Measurements from ENCODE around the gene BDKRB1. TPM values are rescaled to one million over a fixed set of nuclear protein-coding genes. Genes with fewer than 3 reads are reported as not detected.

BDKRB1 gene
- total RNA-seq, 2 experiments from 2014 or later = not detected

DNA sequence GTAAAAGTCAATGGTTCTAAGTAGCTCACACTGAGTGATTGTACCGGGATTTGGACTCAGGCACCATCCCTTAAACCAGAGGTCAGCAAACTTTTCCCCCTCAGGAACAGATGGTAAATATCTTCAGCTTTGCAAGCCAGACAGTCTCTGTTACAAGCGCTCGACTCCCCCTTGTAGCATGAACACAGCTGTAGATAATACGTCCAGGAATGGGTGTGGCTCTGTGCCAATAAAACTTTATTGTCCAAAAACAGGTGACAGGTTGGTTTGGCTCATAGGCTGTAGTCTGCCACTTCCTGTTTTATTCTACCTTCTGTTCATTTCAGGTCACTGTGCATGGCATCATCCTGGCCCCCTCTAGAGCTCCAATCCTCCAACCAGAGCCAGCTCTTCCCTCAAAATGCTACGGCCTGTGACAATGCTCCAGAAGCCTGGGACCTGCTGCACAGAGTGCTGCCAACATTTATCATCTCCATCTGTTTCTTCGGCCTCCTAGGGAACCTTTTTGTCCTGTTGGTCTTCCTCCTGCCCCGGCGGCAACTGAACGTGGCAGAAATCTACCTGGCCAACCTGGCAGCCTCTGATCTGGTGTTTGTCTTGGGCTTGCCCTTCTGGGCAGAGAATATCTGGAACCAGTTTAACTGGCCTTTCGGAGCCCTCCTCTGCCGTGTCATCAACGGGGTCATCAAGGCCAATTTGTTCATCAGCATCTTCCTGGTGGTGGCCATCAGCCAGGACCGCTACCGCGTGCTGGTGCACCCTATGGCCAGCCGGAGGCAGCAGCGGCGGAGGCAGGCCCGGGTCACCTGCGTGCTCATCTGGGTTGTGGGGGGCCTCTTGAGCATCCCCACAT, 7.6 kb downstream of the BDKRB1 start:
- Mint-ChIP-seq H3K9me3 (no peaks in the 10 kb centered on the region), H3K4me3 (no peak overlapping the region), H3K27me3 (peaks cover 16% of the 10 kb centered on the region), H3K36me3 (no peaks in the 10 kb centered on the region), H3K4me1 (no peaks in the 10 kb centered on the region), H3K27ac (no peak overlapping the region)
- no peak for DNase-seq

GRCh38 chr14:96264200-96264553, 8.2 kb downstream of the BDKRB1 start:
- no peak for DNase-seq
- H3K27ac Mint-ChIP-seq = no peak overlapping the region
- H3K9me3 Mint-ChIP-seq = no peaks in the 10 kb centered on the region
- no peaks in the 10 kb centered on the region for H3K36me3 Mint-ChIP-seq
- H3K4me1 Mint-ChIP-seq = no peaks in the 10 kb centered on the region
- H3K27me3 Mint-ChIP-seq = peaks cover 16% of the 10 kb centered on the region
- no peak overlapping the region for H3K4me3 Mint-ChIP-seq

DNA sequence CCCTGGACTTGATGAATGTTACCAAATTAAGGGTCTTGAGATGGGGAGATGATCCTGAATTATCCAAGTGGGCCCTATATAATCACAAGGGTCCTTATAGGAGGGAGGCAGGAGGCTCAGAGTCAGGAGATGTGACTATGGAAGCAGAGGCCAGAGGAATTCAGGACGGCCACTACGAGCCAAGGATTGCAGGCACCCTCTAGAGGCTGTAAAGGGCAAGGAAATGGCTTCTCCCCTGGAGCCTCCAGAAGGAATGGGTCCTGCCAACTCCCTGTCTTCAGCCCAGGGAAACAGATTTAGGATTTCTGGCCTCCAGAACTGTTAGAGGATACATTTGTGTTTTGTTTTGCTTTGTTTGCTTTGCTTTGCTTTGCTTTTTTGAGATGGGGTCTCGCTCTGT, 8.8 kb downstream of the BDKRB1 start:
- Mint-ChIP-seq H3K27ac (no peak overlapping the region), H3K27me3 (peaks cover 10% of the 10 kb centered on the region), H3K4me3 (no peak overlapping the region), H3K36me3 (no peaks in the 10 kb centered on the region), H3K4me1 (no peaks in the 10 kb centered on the region), H3K9me3 (no peaks in the 10 kb centered on the region)
- no peak for DNase-seq

- no peaks in the 10 kb centered on the region for H3K9me3 Mint-ChIP-seq
- H3K27me3 Mint-ChIP-seq = peaks cover 6% of the 10 kb centered on the region
- H3K36me3 Mint-ChIP-seq = no peaks in the 10 kb centered on the region
- H3K27ac Mint-ChIP-seq = no peak overlapping the region
- H3K4me3 Mint-ChIP-seq = no peak overlapping the region
- DNase-seq = no peak
- H3K4me1 Mint-ChIP-seq = no peaks in the 10 kb centered on the region
Observed at GRCh38 chr14:96265383-96266095, 9.5 kb downstream of the BDKRB1 start.

- Mint-ChIP-seq H3K36me3 (no peaks in the 10 kb centered on the region), H3K9me3 (peaks cover 3% of the 10 kb centered on the region), H3K4me1 (no peaks in the 10 kb centered on the region), H3K27ac (no peak overlapping the region), H3K27me3 (peaks cover 6% of the 10 kb centered on the region), H3K4me3 (no peak overlapping the region)
- DNase-seq = no peak
Observed at GRCh38 chr14:96267336-96267735, 11.3 kb downstream of the BDKRB1 start.

GRCh38 chr14:96267916-96268315, 11.9 kb downstream of the BDKRB1 start:
- H3K27me3 Mint-ChIP-seq = peaks cover 6% of the 10 kb centered on the region
- H3K4me3 Mint-ChIP-seq = no peak overlapping the region
- H3K4me1 Mint-ChIP-seq = no peaks in the 10 kb centered on the region
- no peak for DNase-seq
- no peaks in the 10 kb centered on the region for H3K36me3 Mint-ChIP-seq
- no peak overlapping the region for H3K27ac Mint-ChIP-seq
- H3K9me3 Mint-ChIP-seq = peaks cover 3% of the 10 kb centered on the region

GRCh38 chr14:96268431-96269358, 12.7 kb downstream of the BDKRB1 start:
- no peak for DNase-seq
- H3K36me3 Mint-ChIP-seq = no peaks in the 10 kb centered on the region
- peaks cover 3% of the 10 kb centered on the region for H3K9me3 Mint-ChIP-seq
- H3K4me1 Mint-ChIP-seq = no peaks in the 10 kb centered on the region
- H3K27ac Mint-ChIP-seq = no peak overlapping the region
- no peak overlapping the region for H3K4me3 Mint-ChIP-seq
- H3K27me3 Mint-ChIP-seq = peaks cover 6% of the 10 kb centered on the region

- no peaks in the 10 kb centered on the region for H3K36me3 Mint-ChIP-seq
- H3K4me1 Mint-ChIP-seq = no peaks in the 10 kb centered on the region
- no peak overlapping the region for H3K27ac Mint-ChIP-seq
- no peak for DNase-seq
- peaks cover 3% of the 10 kb centered on the region for H3K9me3 Mint-ChIP-seq
- H3K4me3 Mint-ChIP-seq = no peak overlapping the region
- H3K27me3 Mint-ChIP-seq = peaks cover 6% of the 10 kb centered on the region
Observed at GRCh38 chr14:96269359-96269710, 13.3 kb downstream of the BDKRB1 start.

DNA sequence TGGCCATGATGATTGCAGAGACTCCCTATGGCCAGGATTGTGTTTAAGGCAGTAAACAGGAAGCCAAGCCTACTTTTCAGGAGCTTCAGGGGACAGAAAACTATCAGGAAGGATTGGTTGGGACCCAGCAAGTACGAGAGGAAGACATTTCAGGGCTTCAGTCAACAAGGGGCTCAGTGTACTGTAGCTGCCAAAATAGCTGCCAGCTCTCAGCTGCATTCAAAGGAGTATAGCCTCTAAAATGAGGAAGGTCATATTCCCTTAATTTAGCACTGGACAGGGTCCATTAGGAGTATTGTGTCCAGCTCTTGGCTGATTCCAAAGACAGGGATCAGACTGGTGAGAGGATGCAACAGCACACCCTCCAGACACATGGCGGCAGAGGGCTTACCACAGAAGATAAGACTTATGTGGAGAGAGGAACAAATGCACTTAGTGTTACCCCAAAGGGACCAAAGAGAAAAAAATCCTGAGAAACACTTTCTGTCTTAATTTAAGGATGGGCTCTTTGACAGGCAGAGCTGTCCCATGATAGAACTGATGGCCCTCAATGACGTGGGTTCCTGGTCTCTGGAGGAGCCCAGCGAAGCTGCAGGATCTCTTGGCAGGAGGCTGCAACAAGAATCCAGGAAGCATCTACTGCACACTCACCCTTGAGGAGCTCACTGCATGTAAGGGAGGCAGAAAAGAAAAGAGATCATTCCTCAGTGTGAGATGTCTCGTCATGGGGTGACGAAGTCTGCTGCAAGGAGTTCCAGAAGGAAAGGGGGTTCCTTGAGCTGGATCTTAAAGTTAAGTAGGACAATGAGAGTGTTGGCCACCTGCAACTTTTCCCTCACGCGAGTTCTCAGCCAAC, 14.8 kb downstream of the BDKRB1 start:
- DNase-seq = no peak
- Mint-ChIP-seq H3K27me3 (peaks cover 4% of the 10 kb centered on the region), H3K4me1 (peaks cover 3% of the 10 kb centered on the region), H3K36me3 (no peaks in the 10 kb centered on the region), H3K27ac (no peak overlapping the region), H3K4me3 (no peak overlapping the region), H3K9me3 (peaks cover 3% of the 10 kb centered on the region)

DNA sequence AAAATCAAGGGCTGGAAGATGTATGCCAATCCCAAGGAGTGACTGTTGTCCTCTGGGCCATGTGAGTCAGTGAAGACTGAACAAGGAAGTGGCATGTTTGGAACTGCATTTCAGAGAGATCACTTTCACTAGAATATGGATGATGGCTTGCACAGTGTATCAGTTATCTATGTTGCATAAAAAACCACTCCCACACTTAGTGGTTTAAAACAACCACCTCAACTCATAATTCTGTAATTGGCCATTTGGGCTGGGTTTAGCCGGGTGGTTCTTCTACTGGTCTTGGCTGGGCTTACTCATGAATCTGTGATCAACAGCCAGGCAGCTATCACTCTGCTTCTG, 15.4 kb downstream of the BDKRB1 start:
- Mint-ChIP-seq H3K27ac (no peak overlapping the region), H3K36me3 (no peaks in the 10 kb centered on the region), H3K4me1 (peaks cover 3% of the 10 kb centered on the region)

GRCh38 chr14:96272777-96273473, 16.9 kb downstream of the BDKRB1 start:
- H3K4me1 Mint-ChIP-seq = peaks cover 3% of the 10 kb centered on the region
- no peak for DNase-seq
- H3K4me3 Mint-ChIP-seq = no peak overlapping the region
- H3K36me3 Mint-ChIP-seq = no peaks in the 10 kb centered on the region
- peaks cover 5% of the 10 kb centered on the region for H3K9me3 Mint-ChIP-seq
- H3K27me3 Mint-ChIP-seq = no peaks in the 10 kb centered on the region
- H3K27ac Mint-ChIP-seq = no peak overlapping the region

More for the DNA sequence above, 15.4 kb downstream of the BDKRB1 start:
- Mint-ChIP-seq H3K9me3 (peaks cover 3% of the 10 kb centered on the region), H3K27me3 (peaks cover 4% of the 10 kb centered on the region), H3K4me3 (no peak overlapping the region)
- DNase-seq = no peak

- no peak for DNase-seq
- Mint-ChIP-seq H3K27me3 (no peaks in the 10 kb centered on the region), H3K9me3 (peaks cover 8% of the 10 kb centered on the region), H3K27ac (no peak overlapping the region), H3K36me3 (no peaks in the 10 kb centered on the region), H3K4me1 (peaks cover 3% of the 10 kb centered on the region), H3K4me3 (no peak overlapping the region)
Observed at GRCh38 chr14:96273629-96274028, 17.6 kb downstream of the BDKRB1 start.

DNA sequence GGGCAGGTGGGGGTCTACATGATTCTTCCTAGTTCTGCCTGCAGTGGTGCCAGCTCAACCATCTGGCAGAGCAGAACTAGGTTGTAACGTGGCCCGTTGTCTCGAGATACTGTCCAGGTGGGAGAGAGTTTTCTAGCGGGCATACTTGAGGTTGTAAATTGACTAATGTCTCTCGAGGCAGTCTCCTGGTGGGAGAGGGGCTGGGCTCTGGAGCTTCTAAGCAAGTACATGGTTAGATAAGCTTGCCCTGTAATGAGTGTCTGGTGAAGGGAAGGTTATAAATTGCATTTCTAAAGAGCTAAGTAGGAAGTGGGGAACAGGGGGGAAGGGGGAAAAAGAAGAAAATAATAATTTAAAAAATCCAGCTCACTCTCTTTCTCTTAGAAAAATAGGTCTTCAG, 18.1 kb downstream of the BDKRB1 start:
- H3K27me3 Mint-ChIP-seq = no peaks in the 10 kb centered on the region
- peaks cover under 1% of the 10 kb centered on the region for H3K36me3 Mint-ChIP-seq
- no peak for DNase-seq
- H3K4me3 Mint-ChIP-seq = no peak overlapping the region
- no peak overlapping the region for H3K27ac Mint-ChIP-seq
- H3K9me3 Mint-ChIP-seq = peaks cover 10% of the 10 kb centered on the region
- H3K4me1 Mint-ChIP-seq = peaks cover 3% of the 10 kb centered on the region

DNA sequence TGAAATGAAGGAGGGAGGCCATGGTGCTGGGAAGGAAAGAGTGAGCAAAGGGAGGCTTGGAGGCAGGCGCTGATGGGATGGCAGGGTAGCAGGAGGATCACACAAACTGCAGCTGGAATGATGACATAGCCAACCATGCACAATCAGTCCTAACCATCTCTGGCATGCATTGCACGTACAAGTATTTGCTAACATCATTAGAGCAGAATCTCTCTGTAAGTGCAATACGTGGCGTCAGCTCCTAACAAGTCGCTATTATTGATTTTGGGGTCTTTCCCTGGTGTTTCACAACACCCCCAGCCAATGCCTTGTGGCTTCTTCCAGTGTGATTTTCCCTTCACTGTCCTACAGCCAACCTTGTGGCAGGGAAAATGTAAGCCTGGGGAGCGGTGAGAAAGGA, 18.5 kb downstream of the BDKRB1 start:
- Mint-ChIP-seq H3K4me3 (no peak overlapping the region), H3K27ac (no peak overlapping the region), H3K36me3 (peaks cover 4% of the 10 kb centered on the region)

More for the DNA sequence above, 18.5 kb downstream of the BDKRB1 start:
- DNase-seq = no peak
- peaks cover 3% of the 10 kb centered on the region for H3K4me1 Mint-ChIP-seq
- peaks cover 10% of the 10 kb centered on the region for H3K9me3 Mint-ChIP-seq
- no peaks in the 10 kb centered on the region for H3K27me3 Mint-ChIP-seq
